GM21786 (cell line): Measurements from ENCODE around the gene GSTO2.

Experiments
- ATAC-seq: cut with Tn5 transposase; IDR thresholded peaks from one replicate; pipeline ENCODE4 v1.9.1; 2021; ENCODE audit not compliant: unreplicated experiment

GSTO2 gene

GRCh38 chr10:104324931-104325330 is 55.9 kb downstream of the GSTO2 start:
- ATAC-seq: no peak

- no peak for ATAC-seq
Measured at GRCh38 chr10:104325436-104326435, 56.8 kb downstream of the GSTO2 start.

DNA sequence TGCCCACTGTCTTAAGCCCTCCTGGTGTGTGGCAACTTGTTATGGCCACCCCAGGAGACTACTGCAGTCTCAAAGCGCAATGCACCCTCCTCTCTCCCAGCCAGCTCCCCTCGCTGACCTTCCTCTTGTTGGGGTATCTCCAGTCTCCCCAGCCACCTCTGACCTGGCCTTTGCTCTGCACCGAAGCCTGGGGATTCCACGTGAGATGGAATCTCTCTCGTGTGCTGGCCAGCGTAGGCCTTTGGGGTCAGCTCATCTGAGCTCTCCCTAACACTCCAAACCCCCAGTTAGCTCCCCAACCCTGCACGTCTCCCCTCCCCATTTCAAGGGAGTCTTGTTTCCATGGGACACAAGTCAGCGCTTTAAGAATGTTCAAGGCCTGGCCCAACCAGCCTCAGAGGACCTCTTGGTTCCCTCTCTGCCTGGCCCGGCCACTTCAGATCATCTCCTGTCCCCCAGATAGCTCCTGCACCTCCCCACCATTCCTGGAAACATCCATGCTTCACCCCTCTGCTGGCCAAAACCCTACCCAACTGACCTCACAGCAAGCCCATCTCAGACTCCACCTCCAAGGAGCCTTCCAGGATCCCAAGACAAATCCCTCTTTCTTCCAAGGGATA is 58.1 kb downstream of the GSTO2 start:
- ATAC-seq: no peak

GRCh38 chr10:104327745-104328645 is 59.0 kb downstream of the GSTO2 start:
- ATAC-seq: no peak

DNA sequence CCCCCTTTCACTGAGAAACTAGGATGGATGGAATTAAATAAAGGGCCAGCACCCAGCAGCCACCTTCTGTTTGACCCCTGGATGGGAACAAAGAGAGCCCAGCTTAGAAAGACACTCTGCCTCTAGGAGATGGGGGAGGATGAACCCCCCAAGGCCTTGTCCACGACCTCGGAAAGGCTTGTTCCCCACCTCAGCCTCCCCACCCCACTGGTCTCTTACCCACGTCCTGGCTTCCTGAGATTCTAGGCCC is 59.6 kb downstream of the GSTO2 start:
- ATAC-seq: no peak

DNA sequence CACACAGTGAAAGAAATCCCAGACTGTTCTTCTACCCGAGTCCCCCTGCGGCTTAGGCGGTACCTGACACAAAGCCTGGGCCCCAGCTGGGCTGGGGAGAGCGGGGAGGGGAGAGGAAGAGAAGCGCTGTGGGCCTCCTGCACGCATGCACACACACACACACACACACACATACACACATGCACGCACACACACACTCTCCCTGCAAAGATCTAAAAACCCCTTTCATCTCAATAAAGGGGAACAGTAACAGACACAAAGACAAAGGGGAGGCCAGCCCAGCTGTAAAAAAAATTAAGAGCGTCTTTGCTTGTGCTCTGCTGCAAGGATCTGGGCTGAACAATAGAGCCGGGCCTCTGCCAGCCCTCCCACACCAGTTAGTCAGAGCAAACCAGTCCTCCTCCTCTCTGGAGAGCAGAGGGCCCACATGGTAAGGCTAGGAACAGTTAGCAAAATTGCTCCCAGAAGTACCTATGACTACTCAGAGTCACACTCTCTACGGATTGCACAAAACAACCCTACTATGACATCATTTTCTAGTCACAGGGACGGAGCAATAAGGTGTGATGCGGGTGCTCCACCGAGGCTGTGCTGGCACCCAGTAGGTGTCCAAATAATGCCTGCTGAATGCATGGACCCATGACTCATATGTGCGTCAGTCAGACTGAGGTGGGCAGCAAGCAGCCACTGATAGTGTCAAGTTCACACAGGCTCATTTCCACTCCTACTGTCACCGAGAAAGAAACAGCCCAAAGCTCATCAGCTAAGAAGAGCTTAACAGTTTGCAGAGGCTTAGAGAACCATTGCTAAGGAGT is 60.1 kb downstream of the GSTO2 start:
- peak; percentile 48 for ATAC-seq

- no peak for ATAC-seq
Measured at GRCh38 chr10:104329735-104330134, 60.8 kb downstream of the GSTO2 start.

GRCh38 chr10:104330168-104331110 is 61.5 kb downstream of the GSTO2 start:
- no peak for ATAC-seq

- ATAC-seq: no peak
Measured at GRCh38 chr10:104331208-104331838, 62.3 kb downstream of the GSTO2 start.

- ATAC-seq: no peak
Measured at GRCh38 chr10:104332243-104333031, 63.5 kb downstream of the GSTO2 start.

- no peak for ATAC-seq
Measured at GRCh38 chr10:104333032-104333727, 64.2 kb downstream of the GSTO2 start.

DNA sequence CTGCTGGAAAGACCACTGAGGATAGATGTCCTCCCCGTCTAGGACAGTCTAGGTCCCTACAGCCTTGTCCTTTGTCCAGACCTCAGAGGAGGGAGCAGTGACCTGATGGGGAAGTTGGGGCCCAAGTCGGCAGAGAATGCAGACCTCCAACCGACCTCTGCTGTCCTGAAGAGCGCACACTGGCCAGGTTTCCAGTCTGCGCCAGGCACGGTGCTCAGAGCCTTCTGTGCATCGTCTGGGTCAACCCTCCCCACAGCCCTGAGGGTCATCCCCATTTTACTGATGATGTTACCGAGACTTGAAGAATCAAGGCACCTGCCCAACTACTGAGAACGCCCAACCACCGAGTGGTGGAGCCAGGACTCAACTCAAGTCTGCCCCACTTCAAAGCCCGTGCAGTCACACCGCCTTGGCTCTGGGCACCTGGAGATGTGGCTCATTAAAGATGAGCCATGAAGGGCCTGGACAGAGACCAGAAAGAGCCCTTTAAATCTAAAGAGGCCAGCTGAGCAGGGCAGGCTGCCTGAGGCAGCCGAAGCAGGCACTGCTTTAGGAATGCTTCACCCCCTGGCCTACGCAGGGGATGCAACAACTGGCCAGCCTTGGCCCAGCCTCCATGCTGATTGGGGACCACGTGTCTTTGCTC is 64.9 kb downstream of the GSTO2 start:
- ATAC-seq: no peak

DNA sequence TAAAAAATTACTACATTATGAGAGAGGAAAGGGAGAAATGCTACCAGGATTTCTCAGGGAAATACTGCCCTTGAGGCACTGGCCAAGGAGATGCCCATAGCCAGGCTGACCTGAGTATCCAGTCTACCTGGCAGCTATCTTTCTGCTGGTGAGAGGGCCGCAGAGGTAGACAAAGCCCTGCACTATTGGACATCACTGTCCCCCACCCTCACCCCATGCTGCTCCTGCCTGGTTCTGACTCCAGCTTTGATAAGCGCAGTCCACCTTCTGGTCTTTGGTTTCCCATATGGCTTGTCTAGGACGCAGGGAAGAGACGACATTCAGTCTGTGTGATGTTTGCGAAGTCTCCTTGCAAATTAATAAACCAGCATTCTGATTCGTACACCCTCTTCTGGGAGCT is 65.6 kb downstream of the GSTO2 start:
- ATAC-seq: no peak

- no peak for ATAC-seq
Measured at GRCh38 chr10:104334965-104335650, 66.1 kb downstream of the GSTO2 start.

- peak; percentile 20 for ATAC-seq
Measured at GRCh38 chr10:104336821-104337467, 68.0 kb downstream of the GSTO2 start.

- ATAC-seq: peak; percentile 39
Measured at GRCh38 chr10:104337521-104337984, 68.6 kb downstream of the GSTO2 start.
